Activated naive CD4-positive, alpha-beta T cell treated with anti-CD3 and anti-CD28 coated beads, Interleukin-2, amount 10 ng/mL, durations not matched to agents 7 days and 5 days (primary cell): ENCODE data around the gene EBPL.

Source experiments
- CTCF ChIA-PET: fragments of 350-600 bp; sonication (Branson Sonifier 250); formaldehyde crosslinking; loops from one replicate; lab custom pipeline; 2021; ENCODE audit warnings: antibody characterized with exemption; lab: Charles Lee
- DNase-seq: peaks from one replicate; pipeline ENCODE4 v3.0.0-alpha.2; 2020
- H3K27ac Mint-ChIP-seq: one replicate; pipeline ENCODE4 v1.8.0; 2021; ENCODE audit warnings: mild to moderate bottlenecking, moderate library complexity, mixed read lengths
- H3K27me3 Mint-ChIP-seq: one replicate; pipeline ENCODE4 v1.8.0; 2021; ENCODE audit warnings: mild to moderate bottlenecking, mixed read lengths
- H3K36me3 Mint-ChIP-seq: one replicate; pipeline ENCODE4 v1.8.0; 2021; ENCODE audit warnings: mixed read lengths
- H3K4me1 Mint-ChIP-seq: one replicate; pipeline ENCODE4 v1.8.0; 2021; ENCODE audit warnings: mixed read lengths
- H3K4me3 Mint-ChIP-seq: one replicate; pipeline ENCODE4 v1.8.0; 2021; ENCODE audit warnings: mild to moderate bottlenecking, moderate library complexity, mixed read lengths
- H3K9me3 Mint-ChIP-seq: one replicate; pipeline ENCODE4 v1.8.0; 2021; ENCODE audit warnings: mixed read lengths

EBPL gene

GRCh38 chr13:49633710-49634109, 57.6 kb downstream of the EBPL start:
- Mint-ChIP-seq H3K4me3 (no peak overlapping the region), H3K27ac (no peak overlapping the region), H3K9me3 (no peaks in the 10 kb centered on the region), H3K27me3 (no peaks in the 10 kb centered on the region), H3K36me3 (no peaks in the 10 kb centered on the region), H3K4me1 (peaks cover 20% of the 10 kb centered on the region)
- CTCF ChIA-PET, result interaction anchor here (1.5 kb wide), 1 partner anchor 9 kb away, joined by 3 read pairs; no protein-coding TSS in a partner anchor
- DNase-seq, result no peak

GRCh38 chr13:49632156-49632555, 59.1 kb downstream of the EBPL start:
- CTCF ChIA-PET, result no interaction called here
- H3K27me3 Mint-ChIP-seq, result no peaks in the 10 kb centered on the region
- H3K27ac Mint-ChIP-seq, result no peak overlapping the region
- peaks cover 30% of the 10 kb centered on the region for H3K4me1 Mint-ChIP-seq
- no peak for DNase-seq
- no peak overlapping the region for H3K4me3 Mint-ChIP-seq
- no peaks in the 10 kb centered on the region for H3K9me3 Mint-ChIP-seq
- H3K36me3 Mint-ChIP-seq, result no peaks in the 10 kb centered on the region

- Mint-ChIP-seq H3K36me3 (no peaks in the 10 kb centered on the region), H3K27me3 (no peaks in the 10 kb centered on the region), H3K27ac (no peak overlapping the region), H3K4me3 (no peak overlapping the region), H3K9me3 (no peaks in the 10 kb centered on the region), H3K4me1 (peaks cover 23% of the 10 kb centered on the region)
- no peak for DNase-seq
- CTCF ChIA-PET, result no interaction called here
These were observed 60.7 kb downstream of the EBPL start for GRCh38 chr13:49630580-49630979.

GRCh38 chr13:49629947-49630346, 61.3 kb downstream of the EBPL start:
- DNase-seq, result no peak
- Mint-ChIP-seq H3K4me1 (peaks cover 18% of the 10 kb centered on the region), H3K36me3 (no peaks in the 10 kb centered on the region), H3K4me3 (no peak overlapping the region), H3K27ac (no peak overlapping the region), H3K27me3 (peaks cover 4% of the 10 kb centered on the region), H3K9me3 (no peaks in the 10 kb centered on the region)
- CTCF ChIA-PET, result no interaction called here

GRCh38 chr13:49629196-49629938, 61.9 kb downstream of the EBPL start:
- Mint-ChIP-seq H3K27ac (no peak overlapping the region), H3K36me3 (no peaks in the 10 kb centered on the region), H3K4me1 (peaks cover 18% of the 10 kb centered on the region), H3K9me3 (no peaks in the 10 kb centered on the region), H3K4me3 (peak overlapping the region; percentile 90), H3K27me3 (peaks cover 5% of the 10 kb centered on the region)
- DNase-seq, result no peak
- CTCF ChIA-PET, result interaction anchor here (0.9 kb wide), 1 partner anchor 41 kb away, joined by 3 read pairs; no protein-coding TSS in a partner anchor

GRCh38 chr13:49627831-49628652, 63.2 kb downstream of the EBPL start, which contains the start of gene ARL11:
ARL11 (plus strand) TSS chr13:49628507; CDS start chr13:49630448, 1,941 bp downstream.
- H3K4me1 Mint-ChIP-seq, result peaks cover 18% of the 10 kb centered on the region
- H3K36me3 Mint-ChIP-seq, result no peaks in the 10 kb centered on the region
- H3K4me3 Mint-ChIP-seq, result peak within 1 kb of the TSS; percentile 90
- no peaks in the 10 kb centered on the region for H3K9me3 Mint-ChIP-seq
- H3K27me3 Mint-ChIP-seq, result peaks cover 12% of the 10 kb centered on the region
- CTCF ChIA-PET, result interaction anchor here (0.8 to 0.9 kb wide), 2 partner anchors 20 to 42 kb away, joined by 3 to 4 read pairs; no protein-coding TSS in a partner anchor
- H3K27ac Mint-ChIP-seq, result peak within 1 kb of the TSS; percentile 78
- peak; percentile 74 for DNase-seq

GRCh38 chr13:49625392-49626079, 65.8 kb downstream of the EBPL start:
- Mint-ChIP-seq H3K9me3 (no peaks in the 10 kb centered on the region), H3K27ac (no peak overlapping the region), H3K4me1 (peaks cover 18% of the 10 kb centered on the region), H3K4me3 (no peak overlapping the region), H3K36me3 (no peaks in the 10 kb centered on the region), H3K27me3 (peaks cover 19% of the 10 kb centered on the region)
- CTCF ChIA-PET, result interaction anchor here (1.6 kb wide), 1 partner anchor 8 kb away, joined by 3 read pairs; no protein-coding TSS in a partner anchor
- no peak for DNase-seq

- peaks cover 24% of the 10 kb centered on the region for H3K27me3 Mint-ChIP-seq
- CTCF ChIA-PET, result interaction anchor here (1.6 kb wide), 1 partner anchor 10 kb away, joined by 3 read pairs; no protein-coding TSS in a partner anchor
- no peak for DNase-seq
- H3K4me3 Mint-ChIP-seq, result no peak overlapping the region
- no peaks in the 10 kb centered on the region for H3K9me3 Mint-ChIP-seq
- H3K27ac Mint-ChIP-seq, result no peak overlapping the region
- H3K36me3 Mint-ChIP-seq, result no peaks in the 10 kb centered on the region
- H3K4me1 Mint-ChIP-seq, result peaks cover 17% of the 10 kb centered on the region
These were observed 67.1 kb downstream of the EBPL start for GRCh38 chr13:49624229-49624628.

- Mint-ChIP-seq H3K27me3 (peaks cover 24% of the 10 kb centered on the region), H3K9me3 (no peaks in the 10 kb centered on the region), H3K27ac (no peak overlapping the region), H3K4me1 (peaks cover 4% of the 10 kb centered on the region), H3K36me3 (no peaks in the 10 kb centered on the region), H3K4me3 (no peak overlapping the region)
- DNase-seq, result no peak
- CTCF ChIA-PET, result interaction anchor here (1.7 kb wide), 1 partner anchor 10 kb away, joined by 3 read pairs; no protein-coding TSS in a partner anchor
These were observed 68.9 kb downstream of the EBPL start for GRCh38 chr13:49622174-49622946.

- Mint-ChIP-seq H3K27ac (no peak overlapping the region), H3K9me3 (no peaks in the 10 kb centered on the region), H3K36me3 (no peaks in the 10 kb centered on the region), H3K4me1 (peaks cover 4% of the 10 kb centered on the region), H3K4me3 (peak overlapping the region; percentile 18), H3K27me3 (peaks cover 27% of the 10 kb centered on the region)
- DNase-seq, result no peak
- CTCF ChIA-PET, result interaction anchor here (0.9 to 1.8 kb wide), 2 partner anchors 13 to 318 kb away, joined by 3 to 4 read pairs; no protein-coding TSS in a partner anchor
These were observed 71.1 kb downstream of the EBPL start for GRCh38 chr13:49620170-49620621.

GRCh38 chr13:49616676-49617065, 74.6 kb downstream of the EBPL start:
- Mint-ChIP-seq H3K4me3 (no peak overlapping the region), H3K36me3 (no peaks in the 10 kb centered on the region), H3K27ac (no peak overlapping the region), H3K4me1 (peaks cover 4% of the 10 kb centered on the region), H3K27me3 (peaks cover 12% of the 10 kb centered on the region), H3K9me3 (no peaks in the 10 kb centered on the region)
- CTCF ChIA-PET, result interaction anchor here (1.2 kb wide), 1 partner anchor 10 kb away, joined by 4 read pairs; no protein-coding TSS in a partner anchor
- no peak for DNase-seq

- H3K4me3 Mint-ChIP-seq, result no peak overlapping the region
- no peak overlapping the region for H3K27ac Mint-ChIP-seq
- CTCF ChIA-PET, result interaction anchor here (1.2 kb wide), 1 partner anchor 10 kb away, joined by 4 read pairs; no protein-coding TSS in a partner anchor
- no peak for DNase-seq
- no peaks in the 10 kb centered on the region for H3K9me3 Mint-ChIP-seq
- peaks cover 15% of the 10 kb centered on the region for H3K27me3 Mint-ChIP-seq
- peaks cover 4% of the 10 kb centered on the region for H3K4me1 Mint-ChIP-seq
- H3K36me3 Mint-ChIP-seq, result no peaks in the 10 kb centered on the region
These were observed 75.2 kb downstream of the EBPL start for GRCh38 chr13:49615836-49616675.
